Measurements from ENCODE around the gene QSOX2. TPM values are rescaled to one million over a fixed set of nuclear protein-coding genes. Genes with fewer than 3 reads are reported as not detected.
A peak's percentile ranks its signal among the peaks of the same experiment; 100 is the strongest.

The QSOX2 gene
- total and polyA plus RNA-seq, 2 experiments from 2014 or later, result 9.2 to 29.2 TPM

DNA sequence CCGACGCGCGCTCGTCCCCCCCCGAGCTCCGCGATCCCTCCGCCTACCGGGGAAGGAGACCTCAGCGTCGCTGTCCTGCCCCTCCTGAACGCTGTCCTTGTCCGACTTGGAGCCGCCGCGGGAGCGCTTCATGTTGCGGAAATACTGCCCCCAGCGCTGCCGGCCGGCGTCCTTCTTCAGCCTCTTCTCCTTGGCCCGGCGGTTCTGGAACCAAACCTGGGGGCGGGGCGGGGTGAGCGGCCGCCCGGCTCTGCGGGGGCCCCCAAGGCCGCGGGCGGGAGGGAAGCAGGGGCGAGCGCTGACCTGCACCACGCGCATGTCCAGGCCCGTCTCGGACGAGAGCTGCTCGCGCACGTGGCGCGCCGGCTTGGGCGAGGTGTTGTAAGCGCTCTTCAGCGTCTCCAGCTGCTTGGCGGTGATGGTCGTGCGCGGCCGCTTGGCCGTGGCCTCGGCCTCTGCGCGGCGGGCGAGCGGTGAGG is 47.0 kb downstream of the QSOX2 start (continued):
- TF ChIP-seq, protein P1, sequence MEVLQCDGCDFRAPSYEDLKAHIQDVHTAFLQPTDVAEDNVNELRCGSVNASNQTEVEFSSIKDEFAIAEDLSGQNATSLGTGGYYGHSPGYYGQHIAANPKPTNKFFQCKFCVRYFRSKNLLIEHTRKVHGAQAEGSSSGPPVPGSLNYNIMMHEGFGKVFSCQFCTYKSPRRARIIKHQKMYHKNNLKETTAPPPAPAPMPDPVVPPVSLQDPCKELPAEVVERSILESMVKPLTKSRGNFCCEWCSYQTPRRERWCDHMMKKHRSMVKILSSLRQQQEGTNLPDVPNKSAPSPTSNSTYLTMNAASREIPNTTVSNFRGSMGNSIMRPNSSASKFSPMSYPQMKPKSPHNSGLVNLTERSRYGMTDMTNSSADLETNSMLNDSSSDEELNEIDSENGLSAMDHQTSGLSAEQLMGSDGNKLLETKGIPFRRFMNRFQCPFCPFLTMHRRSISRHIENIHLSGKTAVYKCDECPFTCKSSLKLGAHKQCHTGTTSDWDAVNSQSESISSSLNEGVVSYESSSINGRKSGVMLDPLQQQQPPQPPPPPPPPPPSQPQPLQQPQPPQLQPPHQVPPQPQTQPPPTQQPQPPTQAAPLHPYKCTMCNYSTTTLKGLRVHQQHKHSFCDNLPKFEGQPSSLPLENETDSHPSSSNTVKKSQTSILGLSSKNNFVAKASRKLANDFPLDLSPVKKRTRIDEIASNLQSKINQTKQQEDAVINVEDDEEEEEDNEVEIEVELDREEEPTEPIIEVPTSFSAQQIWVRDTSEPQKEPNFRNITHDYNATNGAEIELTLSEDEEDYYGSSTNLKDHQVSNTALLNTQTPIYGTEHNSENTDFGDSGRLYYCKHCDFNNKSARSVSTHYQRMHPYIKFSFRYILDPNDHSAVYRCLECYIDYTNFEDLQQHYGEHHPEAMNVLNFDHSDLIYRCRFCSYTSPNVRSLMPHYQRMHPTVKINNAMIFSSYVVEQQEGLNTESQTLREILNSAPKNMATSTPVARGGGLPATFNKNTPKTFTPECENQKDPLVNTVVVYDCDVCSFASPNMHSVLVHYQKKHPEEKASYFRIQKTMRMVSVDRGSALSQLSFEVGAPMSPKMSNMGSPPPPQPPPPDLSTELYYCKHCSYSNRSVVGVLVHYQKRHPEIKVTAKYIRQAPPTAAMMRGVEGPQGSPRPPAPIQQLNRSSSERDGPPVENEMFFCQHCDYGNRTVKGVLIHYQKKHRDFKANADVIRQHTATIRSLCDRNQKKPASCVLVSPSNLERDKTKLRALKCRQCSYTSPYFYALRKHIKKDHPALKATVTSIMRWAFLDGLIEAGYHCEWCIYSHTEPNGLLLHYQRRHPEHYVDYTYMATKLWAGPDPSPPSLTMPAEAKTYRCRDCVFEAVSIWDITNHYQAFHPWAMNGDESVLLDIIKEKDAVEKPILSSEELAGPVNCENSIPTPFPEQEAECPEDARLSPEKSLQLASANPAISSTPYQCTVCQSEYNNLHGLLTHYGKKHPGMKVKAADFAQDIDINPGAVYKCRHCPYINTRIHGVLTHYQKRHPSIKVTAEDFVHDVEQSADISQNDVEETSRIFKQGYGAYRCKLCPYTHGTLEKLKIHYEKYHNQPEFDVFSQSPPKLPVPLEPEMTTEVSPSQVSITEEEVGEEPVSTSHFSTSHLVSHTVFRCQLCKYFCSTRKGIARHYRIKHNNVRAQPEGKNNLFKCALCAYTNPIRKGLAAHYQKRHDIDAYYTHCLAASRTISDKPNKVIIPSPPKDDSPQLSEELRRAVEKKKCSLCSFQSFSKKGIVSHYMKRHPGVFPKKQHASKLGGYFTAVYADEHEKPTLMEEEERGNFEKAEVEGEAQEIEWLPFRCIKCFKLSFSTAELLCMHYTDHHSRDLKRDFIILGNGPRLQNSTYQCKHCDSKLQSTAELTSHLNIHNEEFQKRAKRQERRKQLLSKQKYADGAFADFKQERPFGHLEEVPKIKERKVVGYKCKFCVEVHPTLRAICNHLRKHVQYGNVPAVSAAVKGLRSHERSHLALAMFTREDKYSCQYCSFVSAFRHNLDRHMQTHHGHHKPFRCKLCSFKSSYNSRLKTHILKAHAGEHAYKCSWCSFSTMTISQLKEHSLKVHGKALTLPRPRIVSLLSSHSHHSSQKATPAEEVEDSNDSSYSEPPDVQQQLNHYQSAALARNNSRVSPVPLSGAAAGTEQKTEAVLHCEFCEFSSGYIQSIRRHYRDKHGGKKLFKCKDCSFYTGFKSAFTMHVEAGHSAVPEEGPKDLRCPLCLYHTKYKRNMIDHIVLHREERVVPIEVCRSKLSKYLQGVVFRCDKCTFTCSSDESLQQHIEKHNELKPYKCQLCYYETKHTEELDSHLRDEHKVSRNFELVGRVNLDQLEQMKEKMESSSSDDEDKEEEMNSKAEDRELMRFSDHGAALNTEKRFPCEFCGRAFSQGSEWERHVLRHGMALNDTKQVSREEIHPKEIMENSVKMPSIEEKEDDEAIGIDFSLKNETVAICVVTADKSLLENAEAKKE (CRISPR knock-in tag; IDR thresholded peaks at IDR 0.05), result no peak
- TF ChIP-seq ZNF114 (CRISPR knock-in tag; IDR thresholded peaks at IDR 0.05) (no peak), EZH2 (IDR thresholded peaks at IDR 0.05; ENCODE audit: low read depth, unreplicated experiment) (peak; percentile 87)
- TF ChIP-seq, protein P2, sequence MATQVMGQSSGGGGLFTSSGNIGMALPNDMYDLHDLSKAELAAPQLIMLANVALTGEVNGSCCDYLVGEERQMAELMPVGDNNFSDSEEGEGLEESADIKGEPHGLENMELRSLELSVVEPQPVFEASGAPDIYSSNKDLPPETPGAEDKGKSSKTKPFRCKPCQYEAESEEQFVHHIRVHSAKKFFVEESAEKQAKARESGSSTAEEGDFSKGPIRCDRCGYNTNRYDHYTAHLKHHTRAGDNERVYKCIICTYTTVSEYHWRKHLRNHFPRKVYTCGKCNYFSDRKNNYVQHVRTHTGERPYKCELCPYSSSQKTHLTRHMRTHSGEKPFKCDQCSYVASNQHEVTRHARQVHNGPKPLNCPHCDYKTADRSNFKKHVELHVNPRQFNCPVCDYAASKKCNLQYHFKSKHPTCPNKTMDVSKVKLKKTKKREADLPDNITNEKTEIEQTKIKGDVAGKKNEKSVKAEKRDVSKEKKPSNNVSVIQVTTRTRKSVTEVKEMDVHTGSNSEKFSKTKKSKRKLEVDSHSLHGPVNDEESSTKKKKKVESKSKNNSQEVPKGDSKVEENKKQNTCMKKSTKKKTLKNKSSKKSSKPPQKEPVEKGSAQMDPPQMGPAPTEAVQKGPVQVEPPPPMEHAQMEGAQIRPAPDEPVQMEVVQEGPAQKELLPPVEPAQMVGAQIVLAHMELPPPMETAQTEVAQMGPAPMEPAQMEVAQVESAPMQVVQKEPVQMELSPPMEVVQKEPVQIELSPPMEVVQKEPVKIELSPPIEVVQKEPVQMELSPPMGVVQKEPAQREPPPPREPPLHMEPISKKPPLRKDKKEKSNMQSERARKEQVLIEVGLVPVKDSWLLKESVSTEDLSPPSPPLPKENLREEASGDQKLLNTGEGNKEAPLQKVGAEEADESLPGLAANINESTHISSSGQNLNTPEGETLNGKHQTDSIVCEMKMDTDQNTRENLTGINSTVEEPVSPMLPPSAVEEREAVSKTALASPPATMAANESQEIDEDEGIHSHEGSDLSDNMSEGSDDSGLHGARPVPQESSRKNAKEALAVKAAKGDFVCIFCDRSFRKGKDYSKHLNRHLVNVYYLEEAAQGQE (IDR thresholded peaks at IDR 0.05; ENCODE audit: unreplicated experiment), result peak; percentile 3
